ENCODE data around the gene ASH1L. TPM values are rescaled to one million over a fixed set of nuclear protein-coding genes. Genes with fewer than 3 reads are reported as not detected.

ASH1L gene
- total and polyA plus RNA-seq, 2 experiments from 2014 or later = 23.6 to 24.7 TPM

GRCh38 chr1:155301342-155301841 lies 261.2 kb downstream of the ASH1L start, which contains the start of gene PKLR:
Gene PKLR (minus strand): TSS chr1:155301438. CDS start chr1:155301395, 43 bp downstream.
- ATAC-seq (no peak), DNase-seq (ENCODE audit: low spot score) (no peak)
- TF ChIP-seq ETS1 (IDR thresholded peaks at IDR 0.05) = no peak
- TF ChIP-seq ZNF331 (CRISPR knock-in tag; IDR thresholded peaks at IDR 0.05; ENCODE audit: low read depth) = no peak
- no peak for TF ChIP-seq NANOG (IDR thresholded peaks at IDR 0.05; ENCODE audit: borderline replicate concordance)
- TF ChIP-seq, protein P1, sequence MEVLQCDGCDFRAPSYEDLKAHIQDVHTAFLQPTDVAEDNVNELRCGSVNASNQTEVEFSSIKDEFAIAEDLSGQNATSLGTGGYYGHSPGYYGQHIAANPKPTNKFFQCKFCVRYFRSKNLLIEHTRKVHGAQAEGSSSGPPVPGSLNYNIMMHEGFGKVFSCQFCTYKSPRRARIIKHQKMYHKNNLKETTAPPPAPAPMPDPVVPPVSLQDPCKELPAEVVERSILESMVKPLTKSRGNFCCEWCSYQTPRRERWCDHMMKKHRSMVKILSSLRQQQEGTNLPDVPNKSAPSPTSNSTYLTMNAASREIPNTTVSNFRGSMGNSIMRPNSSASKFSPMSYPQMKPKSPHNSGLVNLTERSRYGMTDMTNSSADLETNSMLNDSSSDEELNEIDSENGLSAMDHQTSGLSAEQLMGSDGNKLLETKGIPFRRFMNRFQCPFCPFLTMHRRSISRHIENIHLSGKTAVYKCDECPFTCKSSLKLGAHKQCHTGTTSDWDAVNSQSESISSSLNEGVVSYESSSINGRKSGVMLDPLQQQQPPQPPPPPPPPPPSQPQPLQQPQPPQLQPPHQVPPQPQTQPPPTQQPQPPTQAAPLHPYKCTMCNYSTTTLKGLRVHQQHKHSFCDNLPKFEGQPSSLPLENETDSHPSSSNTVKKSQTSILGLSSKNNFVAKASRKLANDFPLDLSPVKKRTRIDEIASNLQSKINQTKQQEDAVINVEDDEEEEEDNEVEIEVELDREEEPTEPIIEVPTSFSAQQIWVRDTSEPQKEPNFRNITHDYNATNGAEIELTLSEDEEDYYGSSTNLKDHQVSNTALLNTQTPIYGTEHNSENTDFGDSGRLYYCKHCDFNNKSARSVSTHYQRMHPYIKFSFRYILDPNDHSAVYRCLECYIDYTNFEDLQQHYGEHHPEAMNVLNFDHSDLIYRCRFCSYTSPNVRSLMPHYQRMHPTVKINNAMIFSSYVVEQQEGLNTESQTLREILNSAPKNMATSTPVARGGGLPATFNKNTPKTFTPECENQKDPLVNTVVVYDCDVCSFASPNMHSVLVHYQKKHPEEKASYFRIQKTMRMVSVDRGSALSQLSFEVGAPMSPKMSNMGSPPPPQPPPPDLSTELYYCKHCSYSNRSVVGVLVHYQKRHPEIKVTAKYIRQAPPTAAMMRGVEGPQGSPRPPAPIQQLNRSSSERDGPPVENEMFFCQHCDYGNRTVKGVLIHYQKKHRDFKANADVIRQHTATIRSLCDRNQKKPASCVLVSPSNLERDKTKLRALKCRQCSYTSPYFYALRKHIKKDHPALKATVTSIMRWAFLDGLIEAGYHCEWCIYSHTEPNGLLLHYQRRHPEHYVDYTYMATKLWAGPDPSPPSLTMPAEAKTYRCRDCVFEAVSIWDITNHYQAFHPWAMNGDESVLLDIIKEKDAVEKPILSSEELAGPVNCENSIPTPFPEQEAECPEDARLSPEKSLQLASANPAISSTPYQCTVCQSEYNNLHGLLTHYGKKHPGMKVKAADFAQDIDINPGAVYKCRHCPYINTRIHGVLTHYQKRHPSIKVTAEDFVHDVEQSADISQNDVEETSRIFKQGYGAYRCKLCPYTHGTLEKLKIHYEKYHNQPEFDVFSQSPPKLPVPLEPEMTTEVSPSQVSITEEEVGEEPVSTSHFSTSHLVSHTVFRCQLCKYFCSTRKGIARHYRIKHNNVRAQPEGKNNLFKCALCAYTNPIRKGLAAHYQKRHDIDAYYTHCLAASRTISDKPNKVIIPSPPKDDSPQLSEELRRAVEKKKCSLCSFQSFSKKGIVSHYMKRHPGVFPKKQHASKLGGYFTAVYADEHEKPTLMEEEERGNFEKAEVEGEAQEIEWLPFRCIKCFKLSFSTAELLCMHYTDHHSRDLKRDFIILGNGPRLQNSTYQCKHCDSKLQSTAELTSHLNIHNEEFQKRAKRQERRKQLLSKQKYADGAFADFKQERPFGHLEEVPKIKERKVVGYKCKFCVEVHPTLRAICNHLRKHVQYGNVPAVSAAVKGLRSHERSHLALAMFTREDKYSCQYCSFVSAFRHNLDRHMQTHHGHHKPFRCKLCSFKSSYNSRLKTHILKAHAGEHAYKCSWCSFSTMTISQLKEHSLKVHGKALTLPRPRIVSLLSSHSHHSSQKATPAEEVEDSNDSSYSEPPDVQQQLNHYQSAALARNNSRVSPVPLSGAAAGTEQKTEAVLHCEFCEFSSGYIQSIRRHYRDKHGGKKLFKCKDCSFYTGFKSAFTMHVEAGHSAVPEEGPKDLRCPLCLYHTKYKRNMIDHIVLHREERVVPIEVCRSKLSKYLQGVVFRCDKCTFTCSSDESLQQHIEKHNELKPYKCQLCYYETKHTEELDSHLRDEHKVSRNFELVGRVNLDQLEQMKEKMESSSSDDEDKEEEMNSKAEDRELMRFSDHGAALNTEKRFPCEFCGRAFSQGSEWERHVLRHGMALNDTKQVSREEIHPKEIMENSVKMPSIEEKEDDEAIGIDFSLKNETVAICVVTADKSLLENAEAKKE (CRISPR knock-in tag; IDR thresholded peaks at IDR 0.05) = no peak
- TF ChIP-seq JUNB (IDR thresholded peaks at IDR 0.05; ENCODE audit: unreplicated experiment) = no peak
- no peak for TF ChIP-seq STAT1 (IDR thresholded peaks at IDR 0.05; ENCODE audit: unreplicated experiment)
- no peak for TF ChIP-seq EZH2phosphoT487 (IDR thresholded peaks at IDR 0.05; ENCODE audit: unreplicated experiment)
- no peak within 1 kb of the TSS for H3K27ac ChIP-seq (ENCODE audit: low read depth)
- H3K27me3 Mint-ChIP-seq (ENCODE audit: insufficient read depth, low read depth, poor library complexity) = peaks cover 13% of the 10 kb centered on the region
- H3K4me2 ChIP-seq = no peak within 1 kb of the TSS
- no peaks in the 10 kb centered on the region for H3K9me2 ChIP-seq (ENCODE audit: insufficient read depth)
- H3K4me3 Mint-ChIP-seq = no peak within 1 kb of the TSS; the same call in 2 of the 3 replicates
- no peaks in the 10 kb centered on the region for H3K36me3 Mint-ChIP-seq (ENCODE audit: low read depth)
- H3K27me3 ChIP-seq (ENCODE audit: insufficient read depth) = peaks cover under 1% of the 10 kb centered on the region; the same call in 1 of the 2 replicates
- no peaks in the 10 kb centered on the region for H3K9me3 Mint-ChIP-seq
- H3K4me1 Mint-ChIP-seq = peaks cover 21% of the 10 kb centered on the region
- H2AFZ ChIP-seq = peak within 1 kb of the TSS; percentile 76
- no peak within 1 kb of the TSS for H3K4me3 ChIP-seq
- no peaks in the 10 kb centered on the region for H3K79me2 ChIP-seq (replicated peaks; ENCODE audit: insufficient read depth)
- no peaks in the 10 kb centered on the region for H4K20me1 ChIP-seq (replicated peaks; ENCODE audit: insufficient read depth)
- H3K36me3 ChIP-seq (ENCODE audit: insufficient read depth) = no peaks in the 10 kb centered on the region
- no peak within 1 kb of the TSS for H3K27ac Mint-ChIP-seq
- 0 out of 2 replicates have a peak, but pooled peaks cover 8% of the 10 kb centered on the region for H3F3A ChIP-seq (replicated peaks; ENCODE audit: low read depth)
- peaks cover 13% of the 10 kb centered on the region for H3K4me1 ChIP-seq (ENCODE audit: insufficient read depth)

Measured in GM23338 (cell line).